Tibial nerve (tissue), 4 donors: ENCODE measurements around the gene BRPF3.

Source experiments
- CTCF ChIP-seq, 5 experiments: fragments of 200-600 bp in 3 of 5; fragments of 450-650 bp in 2 of 5; sonication (generic) in 3 of 5; IDR thresholded peaks; one replicate each; pipeline ENCODE4 v1.5.1; 2016 to 2019; ENCODE audit warnings: antibody characterized with exemption in 5 of 5, mild to moderate bottlenecking in 3 of 5, moderate library complexity in 2 of 5
- EP300 ChIP-seq, 2 donors: sonication (generic); formaldehyde crosslinking; IDR thresholded peaks; one replicate each; pipeline ENCODE4 v1.6.1; 2017; ENCODE audit warnings: antibody characterized with exemption in 2 of 2, mild to moderate bottlenecking in 1 of 2

- no peak for TF ChIP-seq EP300 (IDR thresholded peaks at IDR 0.05)
- TF ChIP-seq CTCF (IDR thresholded peaks at IDR 0.05), result no peak
These were observed 45.2 kb downstream of the BRPF3 start for GRCh38 chr6:36241728-36242127.
